Caco-2 (cell line): ENCODE data around the gene GRIA1. TPM values are rescaled to one million over a fixed set of nuclear protein-coding genes. Genes with fewer than 3 reads are reported as not detected.
"Not testable (repeated sequence)": the region's sequence is repeated elsewhere in the genome, so short reads cannot be mapped to it uniquely, and the experiment has no call there.

ENCODE experiments used
- BruUV-seq: library from RNA; stranded (reverse); fragments of 400-500 nt; replicated peaks from 2 replicates; lab custom pipeline; 2021; lab: Mats Ljungman, UMichigan
- CTCF ChIA-PET: fragments of 300-600 bp; sonication (Branson Sonifier 250); formaldehyde crosslinking; loops from one replicate; lab custom pipeline; 2022; ENCODE audit warnings: antibody characterized with exemption; lab: Charles Lee
- POLR2A ChIA-PET: fragments of 300-600 bp; sonication (Branson Sonifier 250); formaldehyde crosslinking; loops from one replicate; lab custom pipeline; 2022; ENCODE audit warnings: antibody characterized with exemption; lab: Charles Lee
- DNase-seq, 2 experiments: peaks; one replicate each; pipeline versions ENCODE4 v3.0.0 to v3.0.0-alpha.2; 2020 to 2022
- H3K27me3 ChIP-seq: replicated peaks from 2 replicates; pipeline ENCODE4 v1.6.0; 2011; ENCODE audit warnings: low read length; ENCODE audit not compliant: control insufficient read depth, insufficient read depth
- H3K36me3 ChIP-seq: 2 replicates; pipeline ENCODE4 v1.5.1; 2011; ENCODE audit warnings: low read length; ENCODE audit not compliant: control insufficient read depth, insufficient read depth
- H3K4me1 ChIP-seq: fragments of 250-450 bp; sonication (Bioruptor Pico); 2 replicates; pipeline ENCODE4 v1.5.1; 2020; ENCODE audit warnings: mild to moderate bottlenecking
- H3K4me3 ChIP-seq: 2 replicates; pipeline ENCODE4 v1.5.1; 2011; ENCODE audit warnings: low read depth, mild to moderate bottlenecking, control low read depth, low read length
- H3K9me3 ChIP-seq: fragments of 250-450 bp; sonication (Bioruptor Pico); 2 replicates; pipeline ENCODE4 v1.5.1; 2020; ENCODE audit warnings: mild to moderate bottlenecking, moderate library complexity
- H3K27ac Mint-ChIP-seq: one replicate; pipeline ENCODE4 v1.8.0; 2022; ENCODE audit warnings: mixed read lengths; ENCODE audit not compliant: unreplicated experiment
- H3K27me3 Mint-ChIP-seq: one replicate; pipeline ENCODE4 v1.8.0; 2022; ENCODE audit warnings: mixed read lengths; ENCODE audit not compliant: insufficient read depth, unreplicated experiment
- H3K36me3 Mint-ChIP-seq: one replicate; pipeline ENCODE4 v1.8.0; 2022; ENCODE audit warnings: mild to moderate bottlenecking, mixed read lengths; ENCODE audit not compliant: insufficient read depth, unreplicated experiment
- H3K4me1 Mint-ChIP-seq: one replicate; pipeline ENCODE4 v1.8.0; 2022; ENCODE audit warnings: low read depth, mixed read lengths; ENCODE audit not compliant: unreplicated experiment
- H3K4me3 Mint-ChIP-seq: one replicate; pipeline ENCODE4 v1.8.0; 2022; ENCODE audit warnings: mild to moderate bottlenecking, moderate library complexity, mixed read lengths; ENCODE audit not compliant: unreplicated experiment
- H3K9me3 Mint-ChIP-seq: one replicate; pipeline ENCODE4 v1.8.0; 2022; ENCODE audit warnings: mixed read lengths; ENCODE audit not compliant: unreplicated experiment
- intact Hi-C: fragments of 100-400 bp; cut with micrococcal nuclease; formaldehyde crosslinking; loops from one replicate; pipeline ENCODE4 v1.10.0; 2022; ENCODE audit not compliant: unreplicated experiment
- total RNA-seq: library from RNA; stranded (reverse); gene quantifications from 2 replicates; pipeline ENCODE4 v1.2.3, GENCODE V29; 2022
- TF ChIP-seq, protein P1 (sequence below), 2 experiments: fragments of 200-600 bp in 1 of 2; IDR thresholded peaks; 1 replicate in 1 of 2; 2 replicates in 1 of 2; pipeline versions ENCODE4 v1.5.1 to v1.8.0; 2011 to 2022; ENCODE audit warnings: antibody characterized with exemption in 1 of 2, control low read depth in 1 of 2, inconsistent platforms in 1 of 2, low read depth in 1 of 2, low read length in 1 of 2, mild to moderate bottlenecking in 1 of 2, moderate library complexity in 1 of 2; ENCODE audit not compliant: insufficient read depth in 1 of 2, severe bottlenecking in 1 of 2, unreplicated experiment in 1 of 2

The GRIA1 gene
- total RNA-seq, 1 experiment from 2014 or later, result not detected

DNA sequence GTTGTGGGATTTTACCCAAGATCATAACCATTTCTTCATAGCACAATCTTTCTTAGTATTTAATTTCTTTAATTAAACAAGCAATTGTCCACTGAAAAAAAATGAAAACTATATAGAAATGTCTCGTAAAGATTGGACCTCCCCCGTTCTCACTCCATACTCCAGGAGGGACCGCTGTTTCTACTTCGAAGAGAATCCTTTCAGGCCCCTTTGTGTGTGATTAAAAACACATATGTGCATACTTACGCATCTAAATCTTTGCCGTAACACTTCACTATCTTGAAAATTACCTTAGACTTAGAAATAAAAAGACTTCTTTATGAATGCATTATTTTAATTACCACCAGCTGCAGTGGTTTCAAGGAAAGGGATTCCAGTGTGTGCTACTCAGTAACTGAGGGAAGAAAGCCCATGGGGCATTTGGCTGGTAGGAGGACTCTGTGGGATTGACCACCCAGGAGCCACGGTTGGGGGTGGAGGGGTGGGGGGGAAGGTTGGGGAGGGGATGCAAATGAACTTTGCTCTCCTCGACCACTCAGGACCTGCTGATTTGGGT lies 339.1 kb downstream of the GRIA1 start:
- Mint-ChIP-seq H3K4me3 (no peak overlapping the region), H3K27ac (no peak overlapping the region), H3K9me3 (no peaks in the 10 kb centered on the region), H3K4me1 (no peaks in the 10 kb centered on the region), H3K36me3 (no peaks in the 10 kb centered on the region), H3K27me3 (peaks cover 22% of the 10 kb centered on the region)
- Histone ChIP-seq H3K4me1 (no peaks in the 10 kb centered on the region), H3K4me3 (no peak overlapping the region), H3K9me3 (no peaks in the 10 kb centered on the region), H3K36me3 (no peaks in the 10 kb centered on the region), H3K27me3 (no peaks in the 10 kb centered on the region; the same call in 1 of the 2 replicates)
- TF ChIP-seq, protein P1, sequence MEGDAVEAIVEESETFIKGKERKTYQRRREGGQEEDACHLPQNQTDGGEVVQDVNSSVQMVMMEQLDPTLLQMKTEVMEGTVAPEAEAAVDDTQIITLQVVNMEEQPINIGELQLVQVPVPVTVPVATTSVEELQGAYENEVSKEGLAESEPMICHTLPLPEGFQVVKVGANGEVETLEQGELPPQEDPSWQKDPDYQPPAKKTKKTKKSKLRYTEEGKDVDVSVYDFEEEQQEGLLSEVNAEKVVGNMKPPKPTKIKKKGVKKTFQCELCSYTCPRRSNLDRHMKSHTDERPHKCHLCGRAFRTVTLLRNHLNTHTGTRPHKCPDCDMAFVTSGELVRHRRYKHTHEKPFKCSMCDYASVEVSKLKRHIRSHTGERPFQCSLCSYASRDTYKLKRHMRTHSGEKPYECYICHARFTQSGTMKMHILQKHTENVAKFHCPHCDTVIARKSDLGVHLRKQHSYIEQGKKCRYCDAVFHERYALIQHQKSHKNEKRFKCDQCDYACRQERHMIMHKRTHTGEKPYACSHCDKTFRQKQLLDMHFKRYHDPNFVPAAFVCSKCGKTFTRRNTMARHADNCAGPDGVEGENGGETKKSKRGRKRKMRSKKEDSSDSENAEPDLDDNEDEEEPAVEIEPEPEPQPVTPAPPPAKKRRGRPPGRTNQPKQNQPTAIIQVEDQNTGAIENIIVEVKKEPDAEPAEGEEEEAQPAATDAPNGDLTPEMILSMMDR (IDR thresholded peaks at IDR 0.05; ENCODE audit: insufficient read depth in 1 of 2, low read depth in 1 of 2, low read length in 1 of 2, severe bottlenecking in 1 of 2, unreplicated experiment in 1 of 2), result no peak
- ChIA-PET POLR2A (no interaction called here), CTCF (no interaction called here)
- DNase-seq, result no peak
- BruUV-seq, result no TSS peak
- intact Hi-C loops, result no loop called here

- CTCF ChIA-PET, result no interaction called here
These were observed 341.5 kb downstream of the GRIA1 start for GRCh38 chr5:153831973-153832372.

GRCh38 chr5:153835891-153836515 lies 345.5 kb downstream of the GRIA1 start:
- no peaks in the 10 kb centered on the region for H3K9me3 Mint-ChIP-seq
- no peak for DNase-seq
- Histone ChIP-seq H3K9me3 (no peaks in the 10 kb centered on the region), H3K4me3 (no peak overlapping the region), H3K4me1 (no peaks in the 10 kb centered on the region), H3K27me3 (no peaks in the 10 kb centered on the region), H3K36me3 (no peaks in the 10 kb centered on the region)
- CTCF ChIA-PET, result no interaction called here
- no peaks in the 10 kb centered on the region for H3K36me3 Mint-ChIP-seq
- no peaks in the 10 kb centered on the region for H3K4me1 Mint-ChIP-seq
- H3K27ac Mint-ChIP-seq, result no peak overlapping the region
- BruUV-seq, result no TSS peak
- TF ChIP-seq, protein P1 (IDR thresholded peaks at IDR 0.05; ENCODE audit: insufficient read depth in 1 of 2, low read depth in 1 of 2, low read length in 1 of 2, severe bottlenecking in 1 of 2, unreplicated experiment in 1 of 2), result no peak
- H3K4me3 Mint-ChIP-seq, result no peak overlapping the region
- intact Hi-C loops, result no loop called here
- H3K27me3 Mint-ChIP-seq, result peaks cover 8% of the 10 kb centered on the region
- POLR2A ChIA-PET, result no interaction called here

More at GRCh38 chr5:153831973-153832372, 341.5 kb downstream of the GRIA1 start:
- peak; percentile 28 to 38 for DNase-seq
- Mint-ChIP-seq H3K27me3 (peaks cover 18% of the 10 kb centered on the region), H3K36me3 (no peaks in the 10 kb centered on the region), H3K27ac (no peak overlapping the region), H3K4me3 (no peak overlapping the region), H3K4me1 (no peaks in the 10 kb centered on the region), H3K9me3 (no peaks in the 10 kb centered on the region)
- Histone ChIP-seq H3K4me1 (no peaks in the 10 kb centered on the region), H3K36me3 (no peaks in the 10 kb centered on the region), H3K4me3 (no peak overlapping the region), H3K27me3 (no peaks in the 10 kb centered on the region; the same call in 1 of the 2 replicates), H3K9me3 (no peaks in the 10 kb centered on the region)
- TF ChIP-seq, protein P1 (IDR thresholded peaks at IDR 0.05; ENCODE audit: insufficient read depth in 1 of 2, low read depth in 1 of 2, low read length in 1 of 2, severe bottlenecking in 1 of 2, unreplicated experiment in 1 of 2), result no peak
- intact Hi-C loops, result no loop called here
- no TSS peak for BruUV-seq
- POLR2A ChIA-PET, result no interaction called here

DNA sequence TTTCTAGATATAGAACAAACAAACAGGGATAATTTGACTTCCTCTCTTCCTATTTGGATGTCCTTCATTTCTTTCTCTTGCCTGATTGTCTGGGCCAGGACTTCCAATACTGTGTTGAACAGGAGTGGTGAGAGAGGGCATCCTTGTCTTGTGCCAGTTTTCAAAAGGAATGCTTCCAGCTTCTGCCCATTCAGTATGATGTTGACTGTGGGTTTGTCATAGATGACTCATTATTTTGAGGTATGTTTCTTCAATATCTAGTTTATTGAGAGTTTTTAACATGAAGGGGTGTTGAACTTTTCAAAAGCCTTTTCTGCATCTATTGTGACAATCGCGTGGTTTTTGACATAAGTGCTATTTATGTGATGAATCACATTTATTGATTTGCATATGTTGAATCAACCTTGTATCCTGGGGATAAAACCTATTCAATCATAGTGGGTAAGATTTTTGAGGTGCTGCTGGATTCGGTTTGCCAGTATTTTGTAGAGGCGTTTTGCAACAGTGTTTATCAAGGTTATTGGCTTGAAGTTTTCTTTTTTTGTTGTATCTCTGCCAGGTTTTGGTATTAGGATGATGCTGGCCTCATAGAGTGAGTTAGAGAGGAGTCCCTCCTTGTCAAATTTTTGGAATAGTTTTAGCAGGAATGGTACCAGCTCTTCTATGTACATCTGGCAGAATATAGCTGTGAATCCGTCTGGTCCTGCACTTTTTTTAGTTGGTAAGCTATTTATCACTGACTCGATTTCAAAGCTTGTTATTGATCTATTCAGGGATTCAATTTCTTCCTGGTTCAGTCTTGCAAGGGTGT lies 359.0 kb downstream of the GRIA1 start:
- H3K27me3 Mint-ChIP-seq, DNase-seq, H3K4me3 Mint-ChIP-seq, H3K27ac Mint-ChIP-seq, H3K4me1 ChIP-seq, H3K4me1 Mint-ChIP-seq, intact Hi-C loops, H3K36me3 Mint-ChIP-seq, H3K27me3 ChIP-seq, H3K36me3 ChIP-seq, CTCF ChIA-PET, H3K9me3 ChIP-seq, POLR2A ChIA-PET, BruUV-seq, H3K4me3 ChIP-seq: not testable (repeated sequence)
- H3K9me3 Mint-ChIP-seq, result peaks cover 16% of the 10 kb centered on the region
